ENCODE measurements around the gene GGACT.

The GGACT gene

DNA sequence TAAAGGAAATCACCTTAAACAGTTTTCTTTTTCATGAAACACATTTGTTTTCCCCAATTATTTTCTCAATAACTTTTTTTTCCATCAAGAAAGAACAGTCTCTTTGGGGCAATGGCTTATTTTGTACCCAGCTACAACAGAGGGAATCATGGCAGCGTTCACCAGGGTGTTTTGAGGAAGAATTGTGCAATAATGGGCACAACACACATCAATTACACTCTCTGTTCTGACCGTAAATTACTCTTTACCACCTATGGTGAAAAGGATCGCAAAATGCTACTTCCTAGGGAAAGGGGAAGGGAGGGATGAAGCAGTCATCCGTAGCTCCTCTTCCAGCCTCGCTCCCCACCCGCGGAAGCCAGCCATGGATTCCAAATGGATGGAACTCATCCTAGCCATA lies 47.4 kb upstream of the GGACT start:
- H3K79me2 ChIP-seq (ENCODE audit: low read length) = no peaks in the 10 kb centered on the region
- no peak overlapping the region for H2AFZ ChIP-seq (ENCODE audit: low read depth, low read length)
- no peak overlapping the region for H3K4me2 ChIP-seq (ENCODE audit: low read length)
- no peak for TF ChIP-seq EZH2phosphoT487 (IDR thresholded peaks at IDR 0.05; ENCODE audit: low read depth)
- TF ChIP-seq, protein P1, sequence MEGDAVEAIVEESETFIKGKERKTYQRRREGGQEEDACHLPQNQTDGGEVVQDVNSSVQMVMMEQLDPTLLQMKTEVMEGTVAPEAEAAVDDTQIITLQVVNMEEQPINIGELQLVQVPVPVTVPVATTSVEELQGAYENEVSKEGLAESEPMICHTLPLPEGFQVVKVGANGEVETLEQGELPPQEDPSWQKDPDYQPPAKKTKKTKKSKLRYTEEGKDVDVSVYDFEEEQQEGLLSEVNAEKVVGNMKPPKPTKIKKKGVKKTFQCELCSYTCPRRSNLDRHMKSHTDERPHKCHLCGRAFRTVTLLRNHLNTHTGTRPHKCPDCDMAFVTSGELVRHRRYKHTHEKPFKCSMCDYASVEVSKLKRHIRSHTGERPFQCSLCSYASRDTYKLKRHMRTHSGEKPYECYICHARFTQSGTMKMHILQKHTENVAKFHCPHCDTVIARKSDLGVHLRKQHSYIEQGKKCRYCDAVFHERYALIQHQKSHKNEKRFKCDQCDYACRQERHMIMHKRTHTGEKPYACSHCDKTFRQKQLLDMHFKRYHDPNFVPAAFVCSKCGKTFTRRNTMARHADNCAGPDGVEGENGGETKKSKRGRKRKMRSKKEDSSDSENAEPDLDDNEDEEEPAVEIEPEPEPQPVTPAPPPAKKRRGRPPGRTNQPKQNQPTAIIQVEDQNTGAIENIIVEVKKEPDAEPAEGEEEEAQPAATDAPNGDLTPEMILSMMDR (IDR thresholded peaks at IDR 0.05; ENCODE audit: low read depth, low read length) = no peak
- H3K9me3 ChIP-seq (ENCODE audit: insufficient read depth, low read length) = no peaks in the 10 kb centered on the region
- no peak overlapping the region for H3K9ac ChIP-seq (ENCODE audit: low read length)
- peaks cover 64% of the 10 kb centered on the region for H3K36me3 ChIP-seq (replicated peaks; ENCODE audit: low read depth, low read length)
- H3K4me1 ChIP-seq (ENCODE audit: low read length) = no peaks in the 10 kb centered on the region
- H3K27me3 ChIP-seq (ENCODE audit: low read depth, low read length) = no peaks in the 10 kb centered on the region
- no peak overlapping the region for H3K27ac ChIP-seq (ENCODE audit: low read length)
- H4K20me1 ChIP-seq (ENCODE audit: insufficient read depth, low read length) = no peaks in the 10 kb centered on the region
- H3K4me3 ChIP-seq (ENCODE audit: low read length) = no peak overlapping the region

DNA sequence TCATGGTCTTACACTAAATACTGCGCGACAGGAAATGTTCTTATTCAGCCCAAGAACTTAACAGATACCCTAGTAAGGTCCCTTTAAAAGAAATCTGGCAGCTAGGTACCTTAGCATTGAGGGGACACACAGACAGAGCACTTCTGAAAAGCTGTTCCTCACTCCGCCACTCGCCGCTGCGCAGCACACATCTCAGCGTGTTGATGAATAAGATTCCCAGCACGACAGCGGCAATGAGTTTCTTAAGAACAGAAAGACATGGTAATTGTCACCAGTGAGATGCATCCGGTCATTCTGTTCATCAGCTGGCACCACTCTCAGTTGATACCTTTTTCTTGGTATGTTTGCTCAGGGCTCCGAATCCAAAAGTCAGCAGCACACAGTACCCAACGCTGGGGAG lies 46.1 kb upstream of the GGACT start:
- no peaks in the 10 kb centered on the region for H3K27me3 ChIP-seq (ENCODE audit: low read depth, low read length)
- H3K4me1 ChIP-seq (ENCODE audit: low read length) = no peaks in the 10 kb centered on the region
- no peak overlapping the region for H3K27ac ChIP-seq (ENCODE audit: low read length)
- no peaks in the 10 kb centered on the region for H3K9me3 ChIP-seq (ENCODE audit: insufficient read depth, low read length)
- no peaks in the 10 kb centered on the region for H3K79me2 ChIP-seq (ENCODE audit: low read length)
- H3K4me3 ChIP-seq (ENCODE audit: low read length) = no peak overlapping the region
- H4K20me1 ChIP-seq (ENCODE audit: insufficient read depth, low read length) = no peaks in the 10 kb centered on the region
- H3K4me2 ChIP-seq (ENCODE audit: low read length) = no peak overlapping the region
- H2AFZ ChIP-seq (ENCODE audit: low read depth, low read length) = no peak overlapping the region
- H3K9ac ChIP-seq (ENCODE audit: low read length) = no peak overlapping the region
- no peak for TF ChIP-seq EZH2phosphoT487 (IDR thresholded peaks at IDR 0.05; ENCODE audit: low read depth)
- TF ChIP-seq, protein P1 (IDR thresholded peaks at IDR 0.05; ENCODE audit: low read depth, low read length) = no peak
- peaks cover 74% of the 10 kb centered on the region for H3K36me3 ChIP-seq (replicated peaks; ENCODE audit: low read depth, low read length)

- peaks cover 75% of the 10 kb centered on the region for H3K36me3 ChIP-seq (replicated peaks; ENCODE audit: low read depth, low read length)
- no peak overlapping the region for H3K9ac ChIP-seq (ENCODE audit: low read length)
- TF ChIP-seq EZH2phosphoT487 (IDR thresholded peaks at IDR 0.05; ENCODE audit: low read depth) = no peak
- TF ChIP-seq, protein P1 (IDR thresholded peaks at IDR 0.05; ENCODE audit: low read depth, low read length) = no peak
- no peaks in the 10 kb centered on the region for H3K79me2 ChIP-seq (ENCODE audit: low read length)
- no peak overlapping the region for H2AFZ ChIP-seq (ENCODE audit: low read depth, low read length)
- no peaks in the 10 kb centered on the region for H3K9me3 ChIP-seq (ENCODE audit: insufficient read depth, low read length)
- H3K4me1 ChIP-seq (ENCODE audit: low read length) = no peaks in the 10 kb centered on the region
- no peak overlapping the region for H3K4me2 ChIP-seq (ENCODE audit: low read length)
- no peaks in the 10 kb centered on the region for H4K20me1 ChIP-seq (ENCODE audit: insufficient read depth, low read length)
- no peak overlapping the region for H3K27ac ChIP-seq (ENCODE audit: low read length)
- no peaks in the 10 kb centered on the region for H3K27me3 ChIP-seq (ENCODE audit: low read depth, low read length)
- H3K4me3 ChIP-seq (ENCODE audit: low read length) = no peak overlapping the region
These were observed 44.9 kb upstream of the GGACT start for GRCh38 chr13:100633461-100633860.

GRCh38 chr13:100630555-100630954 lies 42.0 kb upstream of the GGACT start:
- Histone ChIP-seq H3K79me2 (ENCODE audit: low read length) (no peaks in the 10 kb centered on the region), H3K27ac (ENCODE audit: low read length) (no peak overlapping the region), H3K9me3 (ENCODE audit: insufficient read depth, low read length) (no peaks in the 10 kb centered on the region), H4K20me1 (ENCODE audit: insufficient read depth, low read length) (no peaks in the 10 kb centered on the region), H3K27me3 (ENCODE audit: low read depth, low read length) (no peaks in the 10 kb centered on the region), H3K9ac (ENCODE audit: low read length) (no peak overlapping the region), H3K4me1 (ENCODE audit: low read length) (no peaks in the 10 kb centered on the region), H3K4me3 (ENCODE audit: low read length) (no peak overlapping the region), H3K4me2 (ENCODE audit: low read length) (no peak overlapping the region), H2AFZ (ENCODE audit: low read depth, low read length) (no peak overlapping the region), H3K36me3 (replicated peaks; ENCODE audit: low read depth, low read length) (peaks cover 71% of the 10 kb centered on the region)
- TF ChIP-seq EZH2phosphoT487 (IDR thresholded peaks at IDR 0.05; ENCODE audit: low read depth) = no peak
- TF ChIP-seq, protein P1 (IDR thresholded peaks at IDR 0.05; ENCODE audit: low read depth, low read length) = no peak

All from OCI-LY3 (cell line).